GM21381 (cell line): ENCODE results near the gene IRF8.

Source experiments
- ATAC-seq: cut with Tn5 transposase; IDR thresholded peaks from one replicate; pipeline ENCODE4 v1.9.1; 2021; ENCODE audit warnings: mild to moderate bottlenecking, moderate library complexity; ENCODE audit not compliant: unreplicated experiment

IRF8 gene

GRCh38 chr16:85912211-85912974 lies 13.4 kb downstream of the IRF8 start:
- ATAC-seq, result no peak

DNA sequence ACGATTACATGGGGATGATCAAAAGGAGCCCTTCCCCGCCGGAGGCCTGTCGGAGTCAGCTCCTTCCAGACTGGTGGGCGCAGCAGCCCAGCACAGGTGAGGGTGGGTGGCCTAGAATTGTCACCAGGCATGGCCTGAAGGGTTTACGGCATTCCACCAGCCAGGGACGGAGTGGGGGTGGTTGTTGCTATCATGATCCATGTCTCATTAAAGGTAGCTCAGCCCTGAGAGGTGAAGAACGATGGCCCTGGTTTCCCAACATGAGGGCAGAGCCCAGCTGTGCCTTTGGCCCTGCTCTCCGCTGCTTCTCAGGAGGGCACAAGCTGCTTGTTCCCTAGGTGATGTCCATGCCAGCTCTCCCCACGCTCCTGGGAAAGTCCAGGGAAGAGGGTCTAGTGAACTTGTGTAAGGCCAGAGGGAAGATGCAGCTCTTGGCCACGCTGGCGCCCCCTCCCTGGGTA lies 14.2 kb downstream of the IRF8 start:
- no peak for ATAC-seq

DNA sequence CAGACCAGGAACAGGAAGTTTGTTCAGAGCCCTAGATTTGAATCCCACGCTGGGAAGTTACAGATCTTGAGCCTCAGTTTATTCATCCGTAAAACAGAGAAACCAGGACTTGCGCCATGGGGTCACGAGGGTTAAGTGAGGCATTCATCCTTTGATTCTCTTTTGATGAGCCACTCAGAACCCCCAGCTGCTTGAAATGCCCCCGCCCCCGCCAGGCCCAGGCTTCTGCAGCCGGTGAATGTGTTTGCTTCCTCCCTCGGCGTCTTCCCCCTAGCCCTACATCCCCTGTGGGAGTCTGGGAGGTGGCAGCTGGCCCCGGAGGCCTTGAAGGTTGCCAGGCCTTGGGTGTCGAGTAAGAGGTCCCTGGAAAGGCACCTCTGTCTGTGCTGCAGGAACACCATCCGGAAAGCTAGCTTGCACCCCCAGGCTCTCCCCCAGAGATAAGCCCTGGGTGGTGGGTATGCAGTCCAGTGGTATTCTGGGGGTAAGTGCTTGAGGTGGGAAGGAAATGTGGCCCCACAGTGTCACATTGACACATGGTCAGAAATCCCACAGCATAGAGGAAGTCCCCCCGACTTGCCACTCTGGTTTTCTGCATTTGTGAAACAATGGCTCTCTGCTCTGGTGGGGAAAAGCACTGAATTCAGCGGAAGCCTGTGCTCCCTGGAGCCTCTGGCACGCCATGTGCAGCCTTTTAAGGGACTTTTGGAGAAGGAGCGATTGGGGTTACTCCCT lies 14.9 kb downstream of the IRF8 start:
- no peak for ATAC-seq

DNA sequence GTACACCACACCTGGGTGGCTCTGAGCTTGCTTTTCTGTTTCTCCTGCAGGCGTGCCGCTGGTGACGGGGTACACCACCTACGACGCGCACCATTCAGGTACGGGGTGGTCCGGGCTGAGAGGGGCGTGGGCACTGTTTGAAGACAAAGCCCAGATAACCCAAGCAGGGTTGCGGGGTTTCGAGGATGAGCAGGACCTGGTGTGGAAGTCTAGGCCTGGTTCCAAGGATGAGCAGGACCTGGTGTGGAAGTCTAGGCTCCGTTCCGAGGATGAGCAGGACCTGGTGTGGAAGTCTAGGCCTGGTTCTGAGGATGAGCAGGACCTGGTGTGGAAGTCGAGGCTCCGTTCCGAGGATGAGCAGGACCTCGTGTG lies 15.4 kb downstream of the IRF8 start:
- ATAC-seq, result no peak

GRCh38 chr16:85915125-85915845 lies 16.3 kb downstream of the IRF8 start:
- no peak for ATAC-seq

GRCh38 chr16:85916141-85916890 lies 17.4 kb downstream of the IRF8 start:
- no peak for ATAC-seq

- no peak for ATAC-seq
Observed at GRCh38 chr16:85917012-85917411, 18.1 kb downstream of the IRF8 start.

GRCh38 chr16:85917959-85918358 lies 19.0 kb downstream of the IRF8 start:
- ATAC-seq, result no peak

DNA sequence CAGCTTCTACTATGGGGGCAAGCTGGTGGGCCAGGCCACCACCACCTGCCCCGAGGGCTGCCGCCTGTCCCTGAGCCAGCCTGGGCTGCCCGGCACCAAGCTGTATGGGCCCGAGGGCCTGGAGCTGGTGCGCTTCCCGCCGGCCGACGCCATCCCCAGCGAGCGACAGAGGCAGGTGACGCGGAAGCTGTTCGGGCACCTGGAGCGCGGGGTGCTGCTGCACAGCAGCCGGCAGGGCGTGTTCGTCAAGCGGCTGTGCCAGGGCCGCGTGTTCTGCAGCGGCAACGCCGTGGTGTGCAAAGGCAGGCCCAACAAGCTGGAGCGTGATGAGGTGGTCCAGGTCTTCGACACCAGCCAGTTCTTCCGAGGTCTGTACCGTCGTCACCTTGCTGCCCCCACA lies 19.5 kb downstream of the IRF8 start:
- no peak for ATAC-seq

GRCh38 chr16:85919271-85920267 lies 20.6 kb downstream of the IRF8 start:
- no peak for ATAC-seq

- ATAC-seq, result no peak
Observed at GRCh38 chr16:85921026-85921425, 22.1 kb downstream of the IRF8 start.

DNA sequence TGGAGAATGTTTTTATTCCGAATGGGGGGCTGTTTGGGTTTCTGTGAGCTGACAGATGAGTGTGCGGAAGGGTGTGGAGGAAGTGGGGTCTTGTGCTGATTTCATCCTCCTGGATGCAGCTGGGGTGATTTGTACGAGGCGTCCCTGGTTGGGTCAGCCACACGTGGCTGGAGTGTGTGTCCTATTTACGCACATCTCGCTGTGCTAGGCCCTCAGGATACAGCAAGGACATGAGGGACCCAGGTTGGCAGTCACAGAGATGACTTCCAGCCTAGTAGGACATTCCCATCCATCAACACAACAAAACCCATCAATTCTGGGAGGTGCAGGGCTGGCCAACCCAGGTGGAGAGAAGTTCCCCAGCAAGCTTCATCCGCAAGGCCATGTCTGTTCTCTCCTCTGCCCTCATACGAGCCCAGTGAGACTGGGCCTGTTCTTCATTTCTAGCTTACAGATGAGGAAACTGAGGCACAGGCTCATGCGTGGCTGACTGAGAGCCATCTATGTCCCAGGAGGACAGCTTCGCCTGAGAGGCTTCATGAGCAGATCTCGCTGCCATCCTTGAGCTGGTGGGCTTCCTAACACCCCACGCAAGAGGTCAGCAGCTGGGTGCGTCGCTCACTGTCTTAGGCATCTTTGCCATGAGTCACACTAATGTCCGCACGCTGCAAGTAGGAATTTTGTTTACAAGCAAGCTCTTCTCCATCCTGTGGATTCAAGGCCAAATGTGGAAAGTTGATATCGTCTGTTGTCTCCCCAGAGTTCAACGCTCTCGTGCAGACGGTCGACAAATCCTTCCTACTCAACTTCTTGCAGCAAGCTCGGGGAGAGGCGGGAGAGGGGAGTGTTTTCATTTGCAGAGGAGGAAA lies 24.4 kb downstream of the IRF8 start:
- no peak for ATAC-seq

DNA sequence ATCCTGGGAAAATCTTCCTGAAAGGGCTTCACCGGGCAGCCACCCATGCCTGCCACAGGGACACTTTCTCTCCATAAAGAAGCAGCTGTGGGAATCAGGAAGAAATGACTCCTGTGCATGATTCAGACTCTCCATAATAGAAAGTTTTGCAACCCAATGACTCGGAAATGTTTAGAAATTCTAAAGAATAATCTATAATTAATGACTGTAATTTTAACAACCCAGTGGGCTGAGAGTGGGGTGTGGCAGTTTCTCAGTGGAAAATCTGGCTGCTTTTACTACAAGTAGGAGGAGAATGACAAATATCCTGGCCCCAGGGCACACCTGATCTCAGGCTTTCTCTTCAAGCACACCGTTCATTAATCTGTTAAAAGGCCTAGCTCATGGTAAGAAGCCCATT lies 25.7 kb downstream of the IRF8 start:
- no peak for ATAC-seq

- no peak for ATAC-seq
Observed at GRCh38 chr16:85926370-85926769, 27.4 kb downstream of the IRF8 start.

DNA sequence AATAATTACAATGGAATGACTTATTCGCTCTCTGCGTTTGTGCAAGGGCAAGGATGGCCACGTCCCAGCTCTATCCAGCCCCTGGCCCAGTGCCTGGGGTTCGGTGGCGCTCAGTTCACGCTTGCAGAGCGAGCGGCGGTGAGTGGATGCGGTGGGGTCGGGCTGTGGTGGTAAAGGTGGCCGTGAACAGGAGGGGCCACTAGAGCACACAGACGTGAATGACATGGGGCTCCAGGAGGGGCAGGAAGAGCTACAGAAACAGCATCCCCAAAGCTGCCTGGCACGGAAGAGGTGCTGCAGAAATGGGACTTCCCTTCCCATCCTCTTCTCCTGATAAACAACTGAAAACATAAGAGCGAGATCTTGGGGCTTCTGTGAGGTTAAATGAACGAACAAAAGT lies 28.4 kb downstream of the IRF8 start:
- ATAC-seq, result no peak

DNA sequence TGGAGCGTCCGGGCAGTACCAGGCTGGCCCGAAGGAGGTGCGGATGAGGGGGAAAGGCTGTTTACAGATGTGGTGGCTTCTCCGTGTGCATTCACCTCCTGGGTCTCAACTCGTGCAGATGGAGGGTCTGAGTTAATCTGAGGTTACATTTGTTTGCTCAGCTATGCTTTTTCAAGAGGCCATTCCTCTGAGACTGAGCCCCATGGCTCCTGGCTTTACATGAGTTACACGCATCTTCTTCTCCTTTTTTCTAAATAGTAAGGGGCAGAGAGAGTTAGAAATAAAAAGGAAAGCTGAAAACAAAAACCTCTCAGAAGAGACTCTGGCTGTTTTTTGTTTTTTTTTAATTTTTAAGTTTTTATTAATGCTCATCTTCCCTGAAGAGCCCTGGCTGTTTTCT lies 29.0 kb downstream of the IRF8 start:
- no peak for ATAC-seq

DNA sequence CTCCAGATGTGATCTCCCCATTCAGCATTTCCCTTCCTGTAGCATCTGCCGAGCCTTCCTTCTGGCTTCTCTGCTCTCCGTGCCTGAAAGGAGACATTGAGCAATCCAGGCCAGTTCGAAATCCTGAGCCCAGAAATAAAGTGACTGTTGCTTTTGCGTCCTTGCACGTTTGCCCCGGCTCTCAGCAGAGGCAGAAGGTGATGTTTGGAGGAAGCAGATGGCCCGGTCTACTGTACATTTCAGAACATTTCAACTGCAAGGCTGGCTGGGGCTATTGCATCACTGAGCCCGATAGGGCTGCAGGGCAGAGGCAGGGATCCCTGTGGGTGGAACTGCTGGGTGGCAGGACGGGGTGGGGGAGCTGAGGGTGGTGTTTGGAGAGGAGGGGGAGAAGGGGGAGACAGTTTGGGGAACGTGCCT lies 29.4 kb downstream of the IRF8 start:
- ATAC-seq, result no peak

- ATAC-seq, result no peak
Observed at GRCh38 chr16:85929259-85929721, 30.3 kb downstream of the IRF8 start.

GRCh38 chr16:85930301-85930700 lies 31.3 kb downstream of the IRF8 start:
- no peak for ATAC-seq
